Neural crest cell (in vitro differentiated cells): ENCODE data around the gene TBC1D19. TPM values are rescaled to one million over a fixed set of nuclear protein-coding genes. Genes with fewer than 3 reads are reported as not detected.

Source experiments
- DNase-seq: peaks from one replicate; pipeline ENCODE4 v3.0.0; 2021; ENCODE audit warnings: low read depth, mixed read lengths, low spot score
- H3K27ac Mint-ChIP-seq: one replicate; pipeline ENCODE4 v1.8.0; 2021; ENCODE audit warnings: mild to moderate bottlenecking, mixed read lengths; ENCODE audit not compliant: unreplicated experiment
- H3K27me3 Mint-ChIP-seq: 2 replicates; pipeline ENCODE4 v1.8.0; 2021; ENCODE audit warnings: low read depth, mild to moderate bottlenecking, mixed read lengths
- H3K36me3 Mint-ChIP-seq: 2 replicates; pipeline ENCODE4 v1.8.0; 2021; ENCODE audit warnings: low read depth, mild to moderate bottlenecking, mixed read lengths
- H3K4me1 Mint-ChIP-seq: 2 replicates; pipeline ENCODE4 v1.8.0; 2021; ENCODE audit warnings: mixed read lengths
- H3K4me3 Mint-ChIP-seq: one replicate; pipeline ENCODE4 v1.8.0; 2021; ENCODE audit warnings: mild to moderate bottlenecking, mixed read lengths
- H3K9me3 Mint-ChIP-seq: 2 replicates; pipeline ENCODE4 v1.8.0; 2021; ENCODE audit warnings: mixed read lengths
- CTCF ChIP-seq: fragments of 200-600 bp; sonication (generic); conservative IDR thresholded peaks from 2 replicates; pipeline ENCODE4 v1.5.0; 2021; ENCODE audit warnings: antibody characterized with exemption, mild to moderate bottlenecking
- total RNA-seq: library from RNA; stranded (reverse); gene quantifications from 2 replicates; pipeline ENCODE4 v1.2.1, GENCODE V29; 2021

The TBC1D19 gene
- total RNA-seq, 1 donor from 2014 or later, result 9.2 TPM

- H3K4me1 Mint-ChIP-seq, result peaks cover 3% of the 10 kb centered on the region
- DNase-seq, result no peak
- H3K36me3 Mint-ChIP-seq, result peaks cover 10% of the 10 kb centered on the region
- TF ChIP-seq CTCF, result no peak
- H3K4me3 Mint-ChIP-seq, result no peak overlapping the region
- H3K27me3 Mint-ChIP-seq, result no peaks in the 10 kb centered on the region
- no peak overlapping the region for H3K27ac Mint-ChIP-seq
- no peaks in the 10 kb centered on the region for H3K9me3 Mint-ChIP-seq
Observed at GRCh38 chr4:26746802-26747213, 162.9 kb downstream of the TBC1D19 start.

- no peak for TF ChIP-seq CTCF
- no peak for DNase-seq
- Mint-ChIP-seq H3K36me3 (peaks cover 7% of the 10 kb centered on the region), H3K27ac (no peak overlapping the region), H3K4me1 (no peaks in the 10 kb centered on the region), H3K27me3 (no peaks in the 10 kb centered on the region), H3K4me3 (no peak overlapping the region), H3K9me3 (no peaks in the 10 kb centered on the region)
Observed at GRCh38 chr4:26748811-26749210, 164.9 kb downstream of the TBC1D19 start.

GRCh38 chr4:26749867-26750266, 166.0 kb downstream of the TBC1D19 start:
- Mint-ChIP-seq H3K36me3 (peaks cover 7% of the 10 kb centered on the region), H3K4me1 (no peaks in the 10 kb centered on the region), H3K4me3 (no peak overlapping the region), H3K27ac (no peak overlapping the region), H3K27me3 (no peaks in the 10 kb centered on the region), H3K9me3 (no peaks in the 10 kb centered on the region)
- DNase-seq, result no peak
- TF ChIP-seq CTCF, result no peak

GRCh38 chr4:26751004-26751403, 167.1 kb downstream of the TBC1D19 start:
- Mint-ChIP-seq H3K4me1 (no peaks in the 10 kb centered on the region), H3K36me3 (peaks cover 7% of the 10 kb centered on the region), H3K9me3 (no peaks in the 10 kb centered on the region), H3K27ac (no peak overlapping the region), H3K4me3 (no peak overlapping the region), H3K27me3 (no peaks in the 10 kb centered on the region)
- TF ChIP-seq CTCF, result no peak
- DNase-seq, result no peak

DNA sequence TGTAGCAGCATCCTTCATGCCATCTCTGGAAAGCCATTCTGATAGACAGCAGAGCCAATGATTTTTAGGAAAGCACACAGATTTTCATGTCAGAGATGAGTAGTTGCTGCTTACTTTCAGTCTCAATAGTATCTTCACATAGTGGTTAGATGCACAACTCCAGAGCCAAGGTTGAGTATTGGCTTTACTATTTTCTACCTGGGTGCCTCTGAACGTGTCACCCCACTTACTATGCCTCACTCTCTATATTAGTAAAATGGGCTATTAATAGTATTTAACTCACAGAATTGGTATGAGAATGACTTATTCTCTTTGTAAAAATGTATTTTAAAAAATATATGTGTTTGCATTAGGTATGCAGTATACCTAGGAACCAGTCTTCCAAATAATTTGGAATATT, 168.0 kb downstream of the TBC1D19 start:
- no peaks in the 10 kb centered on the region for H3K4me1 Mint-ChIP-seq
- DNase-seq, result no peak
- H3K27ac Mint-ChIP-seq, result no peak overlapping the region
- no peaks in the 10 kb centered on the region for H3K27me3 Mint-ChIP-seq
- H3K36me3 Mint-ChIP-seq, result peaks cover 3% of the 10 kb centered on the region
- TF ChIP-seq CTCF, result no peak
- no peak overlapping the region for H3K4me3 Mint-ChIP-seq
- H3K9me3 Mint-ChIP-seq, result no peaks in the 10 kb centered on the region

- no peak for DNase-seq
- Mint-ChIP-seq H3K9me3 (no peaks in the 10 kb centered on the region), H3K36me3 (peaks cover 6% of the 10 kb centered on the region), H3K27ac (no peak overlapping the region), H3K4me1 (no peaks in the 10 kb centered on the region), H3K27me3 (no peaks in the 10 kb centered on the region), H3K4me3 (no peak overlapping the region)
- TF ChIP-seq CTCF, result no peak
Observed at GRCh38 chr4:26753187-26753586, 169.3 kb downstream of the TBC1D19 start.
